Immature natural killer cell (primary cell): Measurements from ENCODE around the gene ITIH3. TPM values are rescaled to one million over a fixed set of nuclear protein-coding genes. Genes with fewer than 3 reads are reported as not detected.

Experiments
- DNase-seq, 3 donors: peaks; one replicate each; pipeline ENCODE4 v3.0.0; 2022; ENCODE audit warnings: mixed read lengths in 1 of 3
- H3K27ac Mint-ChIP-seq, 6 donors: one replicate each; pipeline ENCODE4 v1.8.0; 2020; ENCODE audit warnings: mixed read lengths in 6 of 6, mild to moderate bottlenecking in 5 of 6, inconsistent platforms in 4 of 6, moderate library complexity in 3 of 6
- H3K27me3 Mint-ChIP-seq, 3 donors: one replicate each; pipeline ENCODE4 v1.8.0; 2020 to 2021; ENCODE audit warnings: low read depth in 3 of 3, mild to moderate bottlenecking in 3 of 3, mixed read lengths in 3 of 3, moderate library complexity in 3 of 3, inconsistent platforms in 1 of 3
- H3K36me3 Mint-ChIP-seq, 3 donors: one replicate each; pipeline ENCODE4 v1.8.0; 2020; ENCODE audit warnings: mixed read lengths in 3 of 3, inconsistent platforms in 2 of 3, mild to moderate bottlenecking in 2 of 3
- H3K4me1 Mint-ChIP-seq, 2 donors: one replicate each; pipeline ENCODE4 v1.8.0; 2020; ENCODE audit warnings: inconsistent platforms in 2 of 2, mild to moderate bottlenecking in 2 of 2, mixed read lengths in 2 of 2, moderate library complexity in 1 of 2
- H3K4me3 Mint-ChIP-seq, 5 donors: one replicate each; pipeline ENCODE4 v1.8.0; 2020; ENCODE audit warnings: mild to moderate bottlenecking in 5 of 5, mixed read lengths in 5 of 5, inconsistent platforms in 3 of 5, moderate library complexity in 3 of 5
- H3K9me3 Mint-ChIP-seq, 6 donors: one replicate each; pipeline ENCODE4 v1.8.0; 2020; ENCODE audit warnings: mild to moderate bottlenecking in 6 of 6, mixed read lengths in 6 of 6, inconsistent platforms in 4 of 6, moderate library complexity in 3 of 6
- polyA plus RNA-seq, 3 donors: library from polyadenylated mRNA; unstranded; fragments of 300-500 nt; fragmentation: Illumina TruSeq; gene quantifications; one replicate each; pipeline ENCODE4 v1.2.3, GENCODE V29; 2021

The ITIH3 gene
- polyA plus RNA-seq, 3 donors from 2014 or later: not detected

DNA sequence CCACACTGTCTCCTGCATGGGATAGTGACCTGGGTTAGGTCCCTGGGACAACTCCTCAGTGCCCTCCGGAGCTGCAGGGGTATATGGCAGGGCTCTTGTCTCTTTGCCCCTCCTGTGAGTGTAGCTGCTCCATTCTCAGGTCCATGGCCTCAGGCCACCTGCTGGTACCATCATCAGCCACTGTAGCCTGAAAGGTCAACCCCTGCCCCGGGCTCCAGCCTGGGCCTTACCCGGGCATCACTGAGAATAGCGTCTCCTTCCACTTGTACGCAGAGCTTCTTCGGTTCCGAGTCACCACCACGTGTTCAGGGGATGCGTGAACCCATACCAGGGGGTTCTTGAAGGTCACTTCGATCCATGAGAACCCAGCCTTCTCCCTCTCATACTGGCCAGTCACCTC lies 22.1 kb downstream of the ITIH3 start:
- Mint-ChIP-seq H3K27ac (no peak overlapping the region), H3K9me3 (no peaks in the 10 kb centered on the region), H3K36me3 (no peaks in the 10 kb centered on the region), H3K27me3 (peaks cover 0 to 6% (median 2%) of the 10 kb centered on the region in 3 donors), H3K4me3 (no peak overlapping the region), H3K4me1 (no peaks in the 10 kb centered on the region)
- DNase-seq: no peak

- Mint-ChIP-seq H3K4me3 (no peak overlapping the region), H3K4me1 (no peaks in the 10 kb centered on the region), H3K27me3 (peaks cover 0 to 3% (median 2%) of the 10 kb centered on the region in 3 donors), H3K9me3 (no peaks in the 10 kb centered on the region), H3K36me3 (no peaks in the 10 kb centered on the region), H3K27ac (no peak overlapping the region)
- no peak for DNase-seq
Measured at GRCh38 chr3:52817221-52817620, 22.6 kb downstream of the ITIH3 start.

DNA sequence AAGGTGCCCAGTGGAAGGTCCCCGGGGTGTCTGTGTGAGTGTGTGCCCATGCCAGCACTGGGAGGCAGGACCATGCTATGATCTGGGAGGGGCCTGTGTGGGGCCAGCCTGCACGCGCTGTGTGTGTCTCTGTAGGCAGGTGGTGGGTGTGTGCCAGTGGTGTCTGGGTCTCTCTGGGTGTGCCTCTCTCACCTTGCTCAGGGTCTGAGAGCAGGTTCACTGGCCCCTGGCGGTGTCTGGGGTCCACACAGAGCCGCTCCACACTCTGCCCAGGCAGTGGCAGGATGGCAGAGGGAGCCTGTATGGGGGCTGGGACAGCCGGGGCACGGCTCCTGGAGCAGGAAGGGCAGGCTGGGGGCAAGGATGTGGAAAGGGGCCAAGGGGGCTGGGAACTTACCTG lies 23.3 kb downstream of the ITIH3 start:
- H3K9me3 Mint-ChIP-seq: no peaks in the 10 kb centered on the region
- no peak for DNase-seq
- H3K27me3 Mint-ChIP-seq: peaks cover 0 to 3% (median 2%) of the 10 kb centered on the region in 3 donors
- no peaks in the 10 kb centered on the region for H3K36me3 Mint-ChIP-seq
- H3K27ac Mint-ChIP-seq: no peak overlapping the region
- H3K4me3 Mint-ChIP-seq: no peak overlapping the region
- no peaks in the 10 kb centered on the region for H3K4me1 Mint-ChIP-seq

- Mint-ChIP-seq H3K27me3 (peaks cover 0 to 2% (median 2%) of the 10 kb centered on the region in 3 donors), H3K9me3 (no peaks in the 10 kb centered on the region), H3K4me3 (no peak overlapping the region), H3K4me1 (no peaks in the 10 kb centered on the region), H3K27ac (no peak overlapping the region), H3K36me3 (peaks cover 0 to 1% (median 0%) of the 10 kb centered on the region in 3 donors)
- no peak for DNase-seq
Measured at GRCh38 chr3:52819936-52820335, 25.3 kb downstream of the ITIH3 start.

DNA sequence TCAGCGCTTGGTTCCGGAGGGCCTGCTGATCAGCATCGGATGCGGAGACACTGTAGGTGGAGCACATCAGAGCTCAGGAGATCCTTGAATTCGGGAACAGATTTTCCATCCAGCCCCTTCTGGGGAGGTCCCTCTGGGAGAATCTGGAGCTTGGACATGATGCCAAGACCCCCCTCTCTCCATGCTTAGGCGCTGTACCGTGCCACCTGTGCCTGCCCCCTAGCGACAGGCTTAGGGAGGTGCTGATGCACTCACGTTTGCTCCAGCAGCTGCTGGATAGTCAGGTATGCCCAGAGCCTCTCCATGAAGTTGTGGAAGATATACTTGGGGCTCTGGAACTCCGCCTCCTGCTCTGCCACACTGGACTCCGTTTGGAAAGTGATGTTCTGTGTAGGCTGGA lies 26.1 kb downstream of the ITIH3 start:
- no peak overlapping the region for H3K27ac Mint-ChIP-seq

GRCh38 chr3:52822363-52822762 lies 27.8 kb downstream of the ITIH3 start:
- Mint-ChIP-seq H3K4me3 (no peak overlapping the region), H3K9me3 (no peaks in the 10 kb centered on the region), H3K27ac (no peak overlapping the region), H3K4me1 (no peaks in the 10 kb centered on the region), H3K27me3 (peaks cover 0 to 2% (median 2%) of the 10 kb centered on the region in 3 donors), H3K36me3 (peaks cover 0 to 4% (median 0%) of the 10 kb centered on the region in 3 donors)
- DNase-seq: no peak

More for the DNA sequence above, 26.1 kb downstream of the ITIH3 start:
- no peak for DNase-seq
- H3K36me3 Mint-ChIP-seq: peaks cover 0 to 4% (median 0%) of the 10 kb centered on the region in 3 donors
- H3K9me3 Mint-ChIP-seq: no peaks in the 10 kb centered on the region
- H3K27me3 Mint-ChIP-seq: peaks cover 0 to 2% (median 2%) of the 10 kb centered on the region in 3 donors
- no peaks in the 10 kb centered on the region for H3K4me1 Mint-ChIP-seq
- no peak overlapping the region for H3K4me3 Mint-ChIP-seq

- no peak for DNase-seq
Measured at GRCh38 chr3:52824037-52824436, 29.4 kb downstream of the ITIH3 start.

DNA sequence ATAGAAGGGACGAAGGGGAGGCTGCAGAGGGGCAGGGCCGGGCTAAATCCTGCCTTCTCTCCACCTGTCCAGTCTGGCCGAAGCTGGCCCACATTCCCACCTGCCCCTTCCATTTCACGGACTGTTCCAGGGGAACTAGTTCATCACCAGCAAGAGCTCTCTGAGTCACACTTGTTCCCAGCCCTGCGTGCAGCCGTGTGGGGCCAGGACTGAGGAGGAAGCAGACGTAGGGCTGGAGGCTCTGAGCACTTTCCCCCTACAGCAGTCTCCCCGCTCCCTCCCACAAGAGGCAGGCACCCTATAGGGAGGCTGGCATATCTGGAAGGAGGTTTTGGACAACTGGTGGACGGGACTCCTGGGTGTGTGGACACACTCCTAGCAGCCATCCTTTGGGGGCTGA lies 32.8 kb downstream of the ITIH3 start:
- Mint-ChIP-seq H3K36me3 (peaks cover 0 to 4% (median 0%) of the 10 kb centered on the region in 3 donors), H3K27me3 (peaks cover 0 to 2% (median 2%) of the 10 kb centered on the region in 3 donors), H3K4me3 (no peak overlapping the region), H3K9me3 (no peaks in the 10 kb centered on the region), H3K4me1 (peaks cover 0 to 2% of the 10 kb centered on the region in 2 donors), H3K27ac (peak overlapping the region in 1 of 6 donors; percentile 40)
- no peak for DNase-seq

More at GRCh38 chr3:52824037-52824436, 29.4 kb downstream of the ITIH3 start:
- no peaks in the 10 kb centered on the region for H3K9me3 Mint-ChIP-seq
- peaks cover 0 to 4% (median 0%) of the 10 kb centered on the region in 3 donors for H3K36me3 Mint-ChIP-seq
- H3K4me3 Mint-ChIP-seq: no peak overlapping the region
- no peak overlapping the region for H3K27ac Mint-ChIP-seq
- no peaks in the 10 kb centered on the region for H3K4me1 Mint-ChIP-seq
- H3K27me3 Mint-ChIP-seq: peaks cover 0 to 2% (median 0%) of the 10 kb centered on the region in 3 donors

- H3K27me3 Mint-ChIP-seq: peaks cover 0 to 2% (median 2%) of the 10 kb centered on the region in 3 donors
- no peaks in the 10 kb centered on the region for H3K9me3 Mint-ChIP-seq
- H3K27ac Mint-ChIP-seq: no peak overlapping the region
- DNase-seq: no peak
- no peak overlapping the region for H3K4me3 Mint-ChIP-seq
- peaks cover 0 to 2% of the 10 kb centered on the region in 2 donors for H3K4me1 Mint-ChIP-seq
- H3K36me3 Mint-ChIP-seq: peaks cover 0 to 4% (median 0%) of the 10 kb centered on the region in 3 donors
Measured at GRCh38 chr3:52827866-52828376, 33.3 kb downstream of the ITIH3 start.

DNA sequence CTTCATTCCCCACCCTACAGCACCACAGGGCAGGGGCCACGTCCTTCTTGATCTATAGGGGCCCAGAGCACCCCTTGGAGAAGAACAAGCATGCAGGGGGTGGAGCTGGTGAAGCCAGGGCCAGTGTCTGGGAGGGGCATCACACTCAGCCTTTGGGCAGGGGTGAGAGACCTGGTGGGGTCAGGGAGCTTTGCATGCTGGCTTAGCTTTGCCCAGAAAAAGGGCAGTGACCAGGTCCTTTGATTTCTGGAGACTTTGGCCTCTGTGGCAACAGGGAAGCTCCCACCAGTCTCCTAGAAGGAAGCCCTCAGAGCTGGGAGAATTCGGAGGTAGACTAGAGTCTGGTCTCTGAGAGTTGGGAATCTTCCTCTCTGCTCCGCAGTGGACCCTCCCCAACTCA lies 34.9 kb downstream of the ITIH3 start:
- H3K27me3 Mint-ChIP-seq: peaks cover 0 to 4% (median 2%) of the 10 kb centered on the region in 3 donors
- H3K27ac Mint-ChIP-seq: no peak overlapping the region
- H3K4me1 Mint-ChIP-seq: peaks cover 0 to 3% of the 10 kb centered on the region in 2 donors
- no peaks in the 10 kb centered on the region for H3K9me3 Mint-ChIP-seq
- no peak overlapping the region for H3K4me3 Mint-ChIP-seq
- peaks cover 0 to 4% (median 0%) of the 10 kb centered on the region in 3 donors for H3K36me3 Mint-ChIP-seq
- no peak for DNase-seq

DNA sequence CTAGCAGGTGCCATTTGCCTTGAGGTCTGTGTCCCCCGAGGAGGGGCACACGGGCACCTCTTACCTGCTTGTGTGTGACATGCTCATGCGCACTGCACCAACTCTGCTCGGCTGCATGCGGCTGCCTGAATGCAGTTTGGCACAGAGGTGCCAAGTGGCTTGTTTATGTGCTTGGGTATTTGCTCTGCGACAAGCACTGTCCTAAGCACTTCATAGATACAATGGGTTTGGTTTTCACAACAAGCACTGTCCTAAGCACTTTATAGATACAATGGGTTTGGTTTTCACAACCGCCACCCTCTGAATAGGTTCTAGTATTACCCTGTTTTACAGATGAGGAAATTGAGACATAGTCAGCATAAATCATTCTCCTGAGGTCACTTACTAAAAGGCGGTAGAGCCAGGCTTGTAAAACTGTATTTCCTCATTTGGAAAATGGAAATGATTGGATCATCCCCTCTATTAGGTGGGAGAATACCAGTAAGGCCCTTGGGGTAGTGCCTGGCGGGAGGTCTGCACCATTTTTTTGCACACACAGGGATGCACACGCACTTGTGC lies 35.4 kb downstream of the ITIH3 start:
- Mint-ChIP-seq H3K27ac (no peak overlapping the region), H3K9me3 (no peaks in the 10 kb centered on the region), H3K4me3 (no peak overlapping the region)

DNA sequence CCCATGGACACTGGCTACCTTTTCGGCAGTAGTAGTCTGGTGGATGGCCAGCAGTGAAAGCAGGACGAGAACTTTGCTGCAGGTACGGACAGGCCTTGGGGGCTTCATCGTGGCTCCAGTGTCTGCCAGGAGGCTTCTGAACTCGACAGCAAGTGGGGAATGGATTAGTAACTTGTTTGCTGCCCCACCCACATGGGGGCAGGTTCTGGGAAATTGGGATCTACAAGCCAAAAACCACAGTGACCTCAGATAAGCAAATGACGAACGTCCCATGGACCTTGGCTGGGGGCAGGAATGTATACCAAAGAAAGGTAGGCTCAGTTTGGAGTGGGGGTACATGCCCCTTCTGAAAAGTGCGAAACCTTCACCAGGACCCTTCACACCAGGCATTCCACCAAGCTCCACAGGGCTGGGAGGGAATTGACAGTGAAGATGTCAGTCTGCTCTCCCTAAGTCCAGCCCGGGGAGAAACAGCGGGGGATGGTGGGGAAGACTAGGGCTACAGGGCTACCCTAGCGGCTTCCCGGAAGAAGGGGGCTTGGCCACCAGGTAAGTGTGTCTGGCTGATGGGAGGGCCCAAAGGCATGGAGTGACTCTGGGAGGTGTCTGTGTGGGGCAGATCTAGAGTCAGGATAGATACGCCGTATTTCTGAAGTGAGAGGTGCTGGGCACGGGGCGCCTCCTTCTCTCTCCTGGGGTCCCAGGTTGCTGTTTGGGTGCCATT lies 36.1 kb downstream of the ITIH3 start, which contains the start of gene ITIH4:
Gene ITIH4, minus strand, starts transcription at position 138 of the 724 bp plus-strand sequence. Its CDS starts 30 bp downstream, at position 108.
- H3K4me1 Mint-ChIP-seq: peaks cover 0 to 3% of the 10 kb centered on the region in 2 donors
- H3K27me3 Mint-ChIP-seq: peaks cover 0 to 4% (median 2%) of the 10 kb centered on the region in 3 donors
- H3K4me3 Mint-ChIP-seq: no peak within 1 kb of the TSS
- H3K9me3 Mint-ChIP-seq: no peaks in the 10 kb centered on the region
- H3K36me3 Mint-ChIP-seq: no peaks in the 10 kb centered on the region
- no peak for DNase-seq
- H3K27ac Mint-ChIP-seq: no peak within 1 kb of the TSS

More for the DNA sequence above, 35.4 kb downstream of the ITIH3 start:
- peaks cover 0 to 3% of the 10 kb centered on the region in 2 donors for H3K4me1 Mint-ChIP-seq
- peaks cover 0 to 2% (median 0%) of the 10 kb centered on the region in 3 donors for H3K36me3 Mint-ChIP-seq
- DNase-seq: no peak
- H3K27me3 Mint-ChIP-seq: peaks cover 0 to 4% (median 2%) of the 10 kb centered on the region in 3 donors

- Mint-ChIP-seq H3K4me3 (no peak overlapping the region), H3K27me3 (peaks cover 0 to 4% (median 4%) of the 10 kb centered on the region in 3 donors), H3K36me3 (no peaks in the 10 kb centered on the region), H3K9me3 (no peaks in the 10 kb centered on the region), H3K4me1 (peaks cover 6 to 13% of the 10 kb centered on the region in 2 donors), H3K27ac (no peak overlapping the region)
- DNase-seq: no peak
Measured at GRCh38 chr3:52831500-52832301, 37.1 kb downstream of the ITIH3 start.
